Natural killer cell treated with Interleukin-12 subunit alpha and Interleukin-12 subunit beta and Interleukin-15 and Interleukin-18, amount 100 ng/mL, for 72 hours (primary cell): ENCODE data around the gene C13orf46. TPM values are rescaled to one million over a fixed set of nuclear protein-coding genes. Genes with fewer than 3 reads are reported as not detected.
A peak's percentile ranks its signal among the peaks of the same experiment; 100 is the strongest.

Experiments
- ATAC-seq, 2 donors: fragments of 150-1000 bp; cut with Tn5 transposase in 1 of 2; sonication (Bioruptor Pico), chemical (Tn5 transposase) in 1 of 2; 2 replicates each; pipeline ENCODE4 v1.10.0; 2021
- DNase-seq: peaks from one replicate; pipeline ENCODE4 v3.0.0; 2022; ENCODE audit warnings: low spot score
- H3K27ac Mint-ChIP-seq, 2 donors: 1 replicate in 1 of 2; 2 replicates in 1 of 2; pipeline ENCODE4 v1.8.0; 2022; ENCODE audit warnings: mixed read lengths in 2 of 2, mild to moderate bottlenecking in 1 of 2, moderate library complexity in 1 of 2
- H3K27me3 Mint-ChIP-seq, 2 donors: 1 replicate in 1 of 2; 2 replicates in 1 of 2; pipeline ENCODE4 v1.8.0; 2022; ENCODE audit warnings: mixed read lengths in 2 of 2
- H3K36me3 Mint-ChIP-seq: one replicate; pipeline ENCODE4 v1.8.0; 2022; ENCODE audit warnings: mixed read lengths
- H3K4me1 Mint-ChIP-seq, 2 donors: 1 replicate in 1 of 2; 2 replicates in 1 of 2; pipeline ENCODE4 v1.8.0; 2022; ENCODE audit warnings: low read depth in 2 of 2, mixed read lengths in 2 of 2, mild to moderate bottlenecking in 1 of 2
- H3K4me3 Mint-ChIP-seq: one replicate; pipeline ENCODE4 v1.8.0; 2022; ENCODE audit warnings: mixed read lengths
- H3K9me3 Mint-ChIP-seq: 2 replicates; pipeline ENCODE4 v1.8.0; 2022; ENCODE audit warnings: mixed read lengths
- total RNA-seq, 2 donors: library from RNA; stranded (reverse); gene quantifications; one replicate each; pipeline ENCODE4 v1.2.3, GENCODE V29; 2022

The C13orf46 gene
- total RNA-seq, 2 donors from 2014 or later, result 0.64 to 1.4 TPM

DNA sequence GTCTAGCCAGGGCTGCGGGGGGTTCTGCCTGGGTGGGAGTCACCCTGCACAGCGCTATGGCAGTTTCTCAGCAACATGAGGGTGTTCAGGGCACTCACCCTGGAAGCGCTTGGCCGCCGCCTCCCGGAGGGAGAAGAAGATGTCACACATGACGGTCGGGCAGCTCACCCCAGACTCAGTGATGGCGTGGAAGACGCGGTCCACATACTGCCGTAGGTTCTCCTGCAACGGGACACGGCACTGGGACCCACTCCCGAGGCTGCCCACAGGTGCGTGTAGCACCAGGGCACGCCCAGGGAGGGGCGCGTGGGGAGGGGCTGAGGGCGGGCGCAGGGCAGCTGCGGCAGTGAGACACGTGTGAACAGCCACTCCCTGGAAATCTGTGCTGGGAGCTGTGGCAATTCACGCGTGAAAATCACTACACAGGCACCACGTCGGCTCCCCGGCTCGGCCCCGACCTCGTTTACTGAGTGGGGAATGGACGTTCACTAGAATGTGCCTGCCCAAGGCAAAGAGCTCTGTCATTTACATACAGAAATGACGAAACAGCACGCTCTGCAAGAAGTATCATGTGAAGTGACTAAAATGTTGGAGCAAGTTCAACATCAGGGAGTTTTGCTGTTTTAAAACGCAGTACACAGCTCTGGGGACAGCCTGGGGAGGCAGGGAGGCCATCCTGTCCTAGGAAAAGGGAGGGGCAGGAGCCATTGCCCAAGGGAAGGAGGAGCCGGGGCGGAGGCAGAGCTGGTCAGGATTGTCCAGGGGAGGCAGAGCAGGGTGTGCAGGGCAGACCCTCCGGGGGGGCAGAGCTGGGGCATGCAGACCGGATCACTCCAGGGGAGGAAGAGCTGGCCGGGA, 41.5 kb upstream of the C13orf46 start:
- Mint-ChIP-seq H3K4me1 (peaks cover 0 to 2% of the 10 kb centered on the region in 2 donors), H3K4me3 (no peak overlapping the region), H3K36me3 (peaks cover 5% of the 10 kb centered on the region), H3K27ac (no peak overlapping the region), H3K27me3 (no peaks in the 10 kb centered on the region), H3K9me3 (no peaks in the 10 kb centered on the region)
- DNase-seq, result no peak
- ATAC-seq, result peak in 1 of 2 donors; percentile 46

DNA sequence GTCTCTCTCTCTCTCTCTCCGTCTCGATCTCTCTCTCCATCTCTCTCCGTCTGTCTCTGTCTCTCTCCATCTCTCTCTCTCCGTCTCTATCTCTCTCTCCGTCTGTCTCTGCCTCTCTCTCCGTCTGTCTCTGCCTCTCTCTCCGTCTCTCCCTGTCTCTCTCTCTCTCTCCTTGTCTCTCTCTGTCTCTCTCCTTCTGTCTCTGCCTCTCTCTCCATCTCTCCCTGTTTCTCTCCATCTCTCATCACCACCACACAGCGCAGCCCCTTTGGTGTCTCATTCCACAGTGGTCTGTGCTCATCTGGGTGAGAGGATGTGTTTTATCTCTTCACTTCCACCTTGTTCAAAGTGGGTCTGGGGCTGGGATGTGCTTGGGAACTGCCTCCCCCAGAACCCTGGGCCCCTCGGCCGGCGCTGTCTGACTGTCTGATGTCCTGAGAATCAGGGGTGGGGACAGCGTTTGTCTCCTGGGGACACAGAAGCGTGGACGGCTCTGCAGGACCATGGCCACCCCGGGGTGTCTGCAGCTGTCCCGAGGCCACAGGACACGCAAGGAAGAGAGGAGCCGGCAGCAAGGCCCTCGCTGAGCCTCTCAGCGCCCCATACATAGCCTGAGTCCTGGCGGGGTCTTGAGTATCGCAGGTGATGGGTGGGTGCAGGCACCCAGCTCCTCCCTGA, 40.2 kb upstream of the C13orf46 start:
- Mint-ChIP-seq H3K4me1 (peaks cover 0 to 2% of the 10 kb centered on the region in 2 donors), H3K27me3 (no peaks in the 10 kb centered on the region), H3K36me3 (peaks cover 5% of the 10 kb centered on the region), H3K9me3 (no peaks in the 10 kb centered on the region), H3K4me3 (no peak overlapping the region), H3K27ac (no peak overlapping the region)
- DNase-seq (no peak), ATAC-seq (no peak)

DNA sequence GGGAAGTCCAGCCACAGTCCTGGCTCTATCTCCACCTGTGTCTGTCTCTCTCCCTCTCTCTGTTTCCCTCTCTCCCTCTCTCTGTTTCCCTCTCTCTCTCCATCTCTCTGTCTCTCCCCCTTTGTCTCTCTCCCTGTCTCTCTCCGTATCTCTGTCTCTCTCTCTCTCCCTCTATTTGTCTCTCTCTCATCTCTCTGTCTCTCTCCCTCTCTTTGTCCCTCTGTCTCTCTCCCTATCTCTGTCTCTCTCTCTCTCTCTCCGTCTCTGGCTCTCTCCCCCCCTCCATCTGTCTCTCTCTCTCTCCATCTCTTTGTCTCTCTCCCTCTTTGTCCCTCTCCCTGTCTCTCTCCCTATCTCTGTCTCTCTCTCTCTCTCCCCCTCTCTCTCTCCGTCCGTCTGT, 39.5 kb upstream of the C13orf46 start:
- no peak overlapping the region for H3K27ac Mint-ChIP-seq
- no peak for DNase-seq
- no peaks in the 10 kb centered on the region for H3K9me3 Mint-ChIP-seq
- peaks cover 5% of the 10 kb centered on the region for H3K36me3 Mint-ChIP-seq
- H3K4me3 Mint-ChIP-seq, result no peak overlapping the region
- H3K27me3 Mint-ChIP-seq, result no peaks in the 10 kb centered on the region
- peaks cover 0 to 2% of the 10 kb centered on the region in 2 donors for H3K4me1 Mint-ChIP-seq
- no peak for ATAC-seq

DNA sequence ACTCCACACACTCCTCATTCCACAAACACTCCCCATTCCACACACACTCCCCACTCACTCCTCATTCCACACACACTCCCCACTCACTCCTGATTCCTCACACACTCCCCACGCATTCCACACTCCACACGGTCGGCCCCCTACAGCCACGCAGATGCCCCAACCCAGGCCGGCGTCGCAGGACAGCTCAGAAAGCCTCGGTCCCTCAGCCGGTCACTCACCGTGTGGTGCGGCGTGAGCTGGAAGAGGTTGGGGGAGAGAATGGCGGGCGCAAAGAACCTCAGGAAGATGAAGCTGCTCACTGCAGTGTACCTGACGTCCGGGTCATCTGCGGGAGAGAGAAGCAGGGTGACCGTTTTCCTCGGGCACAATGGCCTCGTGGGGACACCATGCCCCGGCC, 39.0 kb upstream of the C13orf46 start:
- Mint-ChIP-seq H3K36me3 (peaks cover 5% of the 10 kb centered on the region), H3K27ac (no peak overlapping the region), H3K4me3 (no peak overlapping the region), H3K4me1 (peaks cover 0 to 2% of the 10 kb centered on the region in 2 donors), H3K27me3 (no peaks in the 10 kb centered on the region), H3K9me3 (no peaks in the 10 kb centered on the region)
- peak; percentile 54 for DNase-seq
- ATAC-seq, result no peak

DNA sequence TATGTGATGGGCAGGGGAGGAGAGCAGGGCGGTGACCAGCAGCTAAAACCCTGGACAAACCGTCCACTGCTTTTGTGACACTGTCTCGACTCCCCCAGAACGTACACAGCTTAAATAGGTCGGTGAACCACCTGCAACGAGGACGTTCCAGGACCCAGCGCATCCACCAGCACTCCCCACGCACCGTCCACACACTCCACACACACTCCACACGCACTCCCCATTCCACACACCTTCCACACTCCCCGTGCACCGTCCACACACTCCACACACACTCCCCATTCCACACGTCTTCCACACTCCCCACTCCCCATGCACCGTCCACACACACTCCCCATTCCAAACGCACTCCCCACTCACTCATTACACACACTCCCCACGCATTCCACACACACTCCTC, 38.3 kb upstream of the C13orf46 start:
- H3K9me3 Mint-ChIP-seq, result no peaks in the 10 kb centered on the region
- no peak overlapping the region for H3K27ac Mint-ChIP-seq
- no peaks in the 10 kb centered on the region for H3K27me3 Mint-ChIP-seq
- peaks cover 0 to 5% of the 10 kb centered on the region in 2 donors for H3K4me1 Mint-ChIP-seq
- no peak for ATAC-seq
- DNase-seq, result no peak
- H3K4me3 Mint-ChIP-seq, result no peak overlapping the region
- H3K36me3 Mint-ChIP-seq, result peaks cover 5% of the 10 kb centered on the region

DNA sequence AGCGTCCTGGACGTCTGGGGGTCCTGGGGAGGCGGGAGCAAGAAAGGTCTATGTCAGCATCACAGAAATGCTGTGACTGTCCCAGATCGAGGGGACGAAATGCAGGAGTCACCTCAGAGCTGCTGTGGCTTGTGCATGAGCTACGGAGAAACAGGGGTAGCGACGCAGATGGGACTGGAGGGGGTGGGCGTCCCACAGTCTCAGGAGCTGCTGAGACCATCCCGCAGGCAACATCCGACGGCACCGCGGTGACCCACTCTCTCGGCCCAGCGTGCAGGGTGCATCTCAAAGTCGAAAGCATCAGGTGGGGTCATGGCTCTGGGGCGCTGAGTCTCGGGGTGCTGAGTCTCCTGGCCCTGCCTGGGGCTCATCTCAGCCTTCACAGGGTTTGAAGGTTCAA, 37.4 kb upstream of the C13orf46 start:
- Mint-ChIP-seq H3K36me3 (peaks cover 5% of the 10 kb centered on the region), H3K27me3 (no peaks in the 10 kb centered on the region), H3K27ac (peak overlapping the region in 1 of 2 donors; percentile 74), H3K4me3 (no peak overlapping the region), H3K9me3 (no peaks in the 10 kb centered on the region), H3K4me1 (peaks cover 0 to 5% of the 10 kb centered on the region in 2 donors)
- DNase-seq (peak; percentile 38), ATAC-seq (no peak)

DNA sequence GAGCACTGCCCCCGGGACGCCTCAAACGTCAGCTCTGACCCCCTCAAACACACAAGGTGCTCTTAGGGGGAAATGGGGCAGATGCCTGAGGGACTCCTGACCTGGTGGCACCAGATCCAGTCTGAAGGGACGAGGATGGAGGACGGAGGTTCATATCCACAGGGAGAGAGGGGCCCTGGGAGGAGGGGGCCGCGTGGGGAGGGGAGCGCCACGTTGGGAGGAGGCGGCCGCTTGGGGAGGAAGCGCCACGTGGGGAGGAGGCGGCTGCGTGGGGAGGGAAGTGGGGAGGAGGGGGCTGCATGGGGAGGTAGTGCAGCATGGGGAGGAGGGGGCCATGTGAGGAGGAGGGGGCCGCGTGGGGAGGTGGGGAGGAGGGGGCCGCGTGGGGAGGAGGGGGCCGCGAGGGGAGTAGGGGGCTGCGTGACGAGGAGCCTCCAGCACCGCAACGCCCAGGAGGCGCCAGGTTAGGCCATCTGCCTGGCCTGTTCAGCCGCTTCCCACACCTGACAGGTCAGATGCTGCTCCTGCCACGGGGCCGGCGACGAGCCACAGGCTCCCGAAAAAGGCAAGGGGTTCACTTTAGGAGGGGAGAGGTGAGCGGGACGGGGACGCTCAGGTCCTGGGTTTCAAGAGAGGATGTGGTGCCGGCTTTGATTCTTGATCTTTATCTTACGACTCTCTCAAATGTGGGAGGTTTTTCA, 36.7 kb upstream of the C13orf46 start:
- no peak for ATAC-seq
- no peaks in the 10 kb centered on the region for H3K27me3 Mint-ChIP-seq
- no peak overlapping the region for H3K4me3 Mint-ChIP-seq
- H3K4me1 Mint-ChIP-seq, result peaks cover 0 to 5% of the 10 kb centered on the region in 2 donors
- peak overlapping the region in 1 of 2 donors; percentile 74 for H3K27ac Mint-ChIP-seq
- peak; percentile 32 for DNase-seq
- H3K36me3 Mint-ChIP-seq, result peaks cover 5% of the 10 kb centered on the region
- no peaks in the 10 kb centered on the region for H3K9me3 Mint-ChIP-seq

DNA sequence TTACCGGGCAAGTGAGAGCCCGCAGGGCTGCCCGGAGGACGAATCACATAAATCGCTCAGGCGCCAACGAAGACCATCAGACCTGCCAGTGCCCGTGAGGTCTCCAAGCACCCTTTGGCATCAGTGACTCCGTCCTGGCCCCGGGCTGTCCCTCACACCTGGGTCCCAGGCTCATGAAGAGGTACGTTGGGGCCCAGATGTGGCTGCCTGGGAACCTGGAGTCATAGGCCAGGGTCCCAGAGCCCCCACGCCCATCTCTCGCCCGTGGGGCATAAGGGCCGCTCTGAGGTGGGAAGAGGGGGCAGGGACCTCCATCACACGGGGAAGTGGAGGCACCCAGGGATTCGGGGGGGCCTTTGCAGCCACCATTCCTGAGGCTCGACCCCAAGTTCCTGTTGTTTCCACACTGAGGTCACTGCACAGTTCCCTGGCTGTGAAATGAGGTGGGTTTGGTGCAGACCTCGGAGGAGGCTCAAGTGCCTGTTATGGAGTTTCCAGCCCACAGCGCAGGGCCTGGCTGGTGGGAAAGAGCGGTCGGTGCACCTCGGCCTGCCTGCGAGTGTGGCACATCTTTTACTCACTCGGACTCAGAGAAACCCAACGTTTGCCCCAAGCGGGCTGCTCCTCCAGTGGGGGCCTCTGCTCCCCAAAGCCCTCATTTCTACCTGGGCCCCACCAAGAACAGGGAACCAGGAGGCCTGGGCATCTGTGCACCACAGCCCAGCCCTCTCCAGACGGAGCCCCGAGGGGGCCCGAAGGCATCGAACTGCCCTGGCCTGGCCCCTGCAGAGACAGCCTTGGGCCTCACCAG, 35.9 kb upstream of the C13orf46 start:
- ATAC-seq (no peak), DNase-seq (peak; percentile 59)
- H3K4me1 Mint-ChIP-seq, result peaks cover under 1 to 5% of the 10 kb centered on the region in 2 donors
- H3K9me3 Mint-ChIP-seq, result no peaks in the 10 kb centered on the region
- H3K27me3 Mint-ChIP-seq, result no peaks in the 10 kb centered on the region
- no peak overlapping the region for H3K27ac Mint-ChIP-seq
- peaks cover 5% of the 10 kb centered on the region for H3K36me3 Mint-ChIP-seq
- no peak overlapping the region for H3K4me3 Mint-ChIP-seq

DNA sequence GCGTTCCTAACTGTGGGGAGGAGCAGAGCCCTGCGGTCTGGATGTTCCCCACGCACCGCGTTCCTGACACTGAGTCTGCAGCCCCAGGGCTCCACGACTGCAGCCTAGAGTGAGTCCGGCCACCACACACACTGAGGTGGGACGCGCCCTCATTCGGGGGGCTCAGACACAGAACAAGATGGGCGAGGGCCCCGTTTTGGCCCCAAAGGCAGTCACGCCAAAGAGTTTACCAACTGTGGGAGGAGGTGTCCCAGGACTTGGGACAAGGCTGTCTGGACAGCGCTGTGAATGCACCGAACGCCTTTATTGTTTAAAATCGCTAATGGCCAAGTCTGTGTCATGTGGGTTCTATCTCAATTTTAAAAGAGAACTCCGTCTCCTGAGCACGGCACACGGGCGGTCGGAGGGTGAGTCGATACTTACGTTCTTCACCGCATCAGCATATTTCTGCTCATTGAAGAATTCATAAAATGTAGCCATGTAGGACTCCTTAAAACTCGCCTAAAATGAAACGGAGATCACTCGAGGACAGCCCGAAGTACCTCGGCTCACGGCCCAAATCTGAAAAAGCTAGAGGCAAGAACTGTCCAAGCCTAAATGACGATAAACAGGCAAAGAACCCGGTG, 35.2 kb upstream of the C13orf46 start:
- Mint-ChIP-seq H3K4me3 (no peak overlapping the region), H3K36me3 (peaks cover 5% of the 10 kb centered on the region), H3K9me3 (no peaks in the 10 kb centered on the region), H3K4me1 (peaks cover 6 to 10% of the 10 kb centered on the region in 2 donors), H3K27ac (no peak overlapping the region), H3K27me3 (no peaks in the 10 kb centered on the region)
- ATAC-seq (no peak), DNase-seq (peak; percentile 25)

DNA sequence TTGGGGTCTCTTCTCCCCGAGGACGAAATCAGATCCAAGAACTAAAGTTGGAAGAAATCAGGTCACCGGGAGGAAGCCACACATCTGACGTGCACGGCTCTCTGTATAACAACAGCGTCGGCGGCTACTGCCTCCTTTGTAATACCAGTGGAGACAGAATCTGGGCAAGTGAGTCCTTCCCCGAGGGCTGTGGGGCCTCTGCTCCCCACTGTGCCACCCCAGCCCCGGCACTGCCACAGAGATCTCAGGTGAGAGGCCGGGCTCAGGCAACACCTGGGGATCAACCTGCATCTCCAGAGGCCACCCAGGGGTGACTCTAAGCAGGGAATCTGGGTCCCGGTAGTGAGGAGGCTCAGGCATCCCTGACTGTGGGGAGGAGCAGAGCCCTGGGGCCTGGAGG, 33.7 kb upstream of the C13orf46 start:
- no peaks in the 10 kb centered on the region for H3K27me3 Mint-ChIP-seq
- no peak overlapping the region for H3K4me3 Mint-ChIP-seq
- peaks cover 5% of the 10 kb centered on the region for H3K36me3 Mint-ChIP-seq
- H3K9me3 Mint-ChIP-seq, result no peaks in the 10 kb centered on the region
- H3K4me1 Mint-ChIP-seq, result peaks cover 6 to 10% of the 10 kb centered on the region in 2 donors
- no peak for ATAC-seq
- no peak overlapping the region for H3K27ac Mint-ChIP-seq
- DNase-seq, result peak; percentile 48

DNA sequence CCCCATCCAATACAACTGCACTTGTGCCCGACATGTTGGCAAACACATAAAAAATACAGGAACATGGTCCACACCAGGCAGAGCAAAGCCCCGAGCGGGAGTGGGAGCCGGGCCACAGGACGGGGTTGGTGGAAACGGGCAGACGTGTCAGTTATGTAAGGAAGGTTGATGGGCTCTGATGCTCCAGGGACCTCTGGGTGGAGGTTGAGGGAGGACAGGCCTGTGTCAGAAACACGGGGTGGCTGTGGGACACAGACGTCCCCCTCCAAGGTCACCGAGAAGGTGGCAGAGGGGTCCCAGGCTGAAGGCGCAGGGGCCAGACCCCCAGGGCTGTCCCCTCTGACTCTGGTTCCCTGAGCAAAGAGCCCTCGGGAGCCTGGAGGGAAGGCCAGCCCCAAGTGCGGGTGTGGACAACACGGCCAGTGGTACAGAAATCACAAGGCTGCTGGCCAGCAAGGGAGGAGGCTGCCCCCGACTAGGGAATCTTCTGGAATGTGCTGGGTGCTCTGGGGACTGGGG, 31.4 kb upstream of the C13orf46 start:
- DNase-seq (peak; percentile 34), ATAC-seq (no peak)
- no peaks in the 10 kb centered on the region for H3K27me3 Mint-ChIP-seq
- no peak overlapping the region for H3K27ac Mint-ChIP-seq
- peaks cover 6 to 7% of the 10 kb centered on the region in 2 donors for H3K4me1 Mint-ChIP-seq
- no peaks in the 10 kb centered on the region for H3K9me3 Mint-ChIP-seq
- H3K36me3 Mint-ChIP-seq, result no peaks in the 10 kb centered on the region
- H3K4me3 Mint-ChIP-seq, result no peak overlapping the region

DNA sequence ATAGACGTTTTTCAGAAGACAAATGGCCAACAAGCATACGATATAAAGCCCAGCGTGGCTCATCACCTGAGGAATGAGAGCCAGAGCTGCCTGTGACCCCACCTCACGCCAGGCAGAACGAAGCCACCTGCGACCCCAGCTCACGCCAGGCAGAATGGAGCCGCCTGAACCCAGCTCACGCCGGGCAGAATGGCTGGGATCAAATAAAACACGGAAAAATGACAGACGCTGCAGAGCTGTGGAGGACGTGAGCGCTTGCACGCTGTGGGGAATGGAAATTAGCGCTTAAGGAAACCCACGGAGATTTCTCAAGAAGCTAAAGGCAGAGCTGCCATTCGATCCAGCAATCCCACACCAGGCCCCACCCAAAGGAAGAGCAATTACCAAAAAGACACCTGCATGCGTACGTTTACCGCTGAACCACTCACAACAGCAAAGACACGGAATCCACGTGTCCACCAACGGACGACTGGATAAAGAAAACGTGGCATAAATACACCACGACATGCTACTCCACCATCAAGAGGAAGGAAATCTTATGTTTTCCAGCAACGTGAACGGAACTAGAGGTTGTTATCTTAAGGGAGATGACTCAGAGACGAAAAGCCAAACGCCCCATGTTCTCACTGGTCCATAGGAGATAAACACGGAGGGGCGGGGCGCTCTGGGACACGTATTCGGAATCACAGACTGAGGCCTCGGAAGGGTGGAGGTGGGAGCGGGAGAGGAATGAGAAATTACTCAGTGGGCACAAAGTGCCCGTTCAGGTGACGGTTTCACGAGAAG, 30.7 kb upstream of the C13orf46 start:
- ATAC-seq (no peak), DNase-seq (peak; percentile 37)
- Mint-ChIP-seq H3K9me3 (no peaks in the 10 kb centered on the region), H3K4me1 (peaks cover 6 to 7% of the 10 kb centered on the region in 2 donors), H3K36me3 (no peaks in the 10 kb centered on the region), H3K4me3 (no peak overlapping the region), H3K27me3 (no peaks in the 10 kb centered on the region), H3K27ac (peak overlapping the region in 1 of 2 donors; percentile 17)
